ENCODE data around the gene WDR4.

GRCh38 chr21:42873096-42873495 is 6.2 kb downstream of the WDR4 start:
- TF ChIP-seq CTCF (IDR thresholded peaks at IDR 0.05; ENCODE audit: low read length) = no peak
- TF ChIP-seq EZH2 (IDR thresholded peaks at IDR 0.05; ENCODE audit: borderline replicate concordance, low read length) = no peak
